BJ (cell line): ENCODE results near the gene PPAN. TPM values are rescaled to one million over a fixed set of nuclear protein-coding genes. Genes with fewer than 3 reads are reported as not detected.

ENCODE experiments used
- CTCF ChIA-PET: fragments of 350-600 bp; formaldehyde crosslinking; extraction: SDS; loops from one replicate; lab custom pipeline; 2021; ENCODE audit warnings: antibody characterized with exemption, inconsistent platforms; lab: Yijun Ruan, JAX
- POLR2A ChIA-PET: fragments of 300-600 bp; sonication (Branson Sonifier 250); formaldehyde crosslinking; extraction: SDS; loops from one replicate; lab custom pipeline; 2021; ENCODE audit warnings: antibody characterized with exemption; lab: Charles Lee
- DNase-seq: peaks from one replicate; pipeline ENCODE4 v3.0.0-alpha.2; 2011; ENCODE audit warnings: low read depth
- H3K27me3 ChIP-seq: 2 replicates; pipeline ENCODE4 v1.6.0; 2011; ENCODE audit warnings: low read length; ENCODE audit not compliant: control insufficient read depth, insufficient read depth
- H3K36me3 ChIP-seq: 2 replicates; pipeline ENCODE4 v1.5.1; 2011; ENCODE audit warnings: low read length; ENCODE audit not compliant: control insufficient read depth, insufficient read depth
- H3K4me3 ChIP-seq: 2 replicates; pipeline ENCODE4 v1.5.1; 2011; ENCODE audit warnings: low read depth, mild to moderate bottlenecking, control low read depth, low read length
- polyA plus RNA-seq: library from polyadenylated mRNA; depleted of rRNA; stranded (reverse); fragments of >200 nt; gene quantifications from 2 replicates; pipeline ENCODE4 v1.2.3, GENCODE V29; 2011
- TF ChIP-seq, protein P1 (sequence below): IDR thresholded peaks from 2 replicates; pipeline ENCODE4 v1.5.1; 2011; ENCODE audit warnings: low read depth, mild to moderate bottlenecking, control low read depth, inconsistent platforms, low read length, moderate library complexity; ENCODE audit not compliant: insufficient read depth

The PPAN gene
- polyA plus RNA-seq, 1 experiment = 18.1 TPM

- no peaks in the 10 kb centered on the region for H3K27me3 ChIP-seq
- H3K4me3 ChIP-seq = no peak overlapping the region
- ChIA-PET POLR2A (no interaction called here), CTCF (interaction anchor here (1.7 kb wide), 1 partner anchor 65 kb away, joined by 3 read pairs; no protein-coding TSS in a partner anchor)
- TF ChIP-seq, protein P1, sequence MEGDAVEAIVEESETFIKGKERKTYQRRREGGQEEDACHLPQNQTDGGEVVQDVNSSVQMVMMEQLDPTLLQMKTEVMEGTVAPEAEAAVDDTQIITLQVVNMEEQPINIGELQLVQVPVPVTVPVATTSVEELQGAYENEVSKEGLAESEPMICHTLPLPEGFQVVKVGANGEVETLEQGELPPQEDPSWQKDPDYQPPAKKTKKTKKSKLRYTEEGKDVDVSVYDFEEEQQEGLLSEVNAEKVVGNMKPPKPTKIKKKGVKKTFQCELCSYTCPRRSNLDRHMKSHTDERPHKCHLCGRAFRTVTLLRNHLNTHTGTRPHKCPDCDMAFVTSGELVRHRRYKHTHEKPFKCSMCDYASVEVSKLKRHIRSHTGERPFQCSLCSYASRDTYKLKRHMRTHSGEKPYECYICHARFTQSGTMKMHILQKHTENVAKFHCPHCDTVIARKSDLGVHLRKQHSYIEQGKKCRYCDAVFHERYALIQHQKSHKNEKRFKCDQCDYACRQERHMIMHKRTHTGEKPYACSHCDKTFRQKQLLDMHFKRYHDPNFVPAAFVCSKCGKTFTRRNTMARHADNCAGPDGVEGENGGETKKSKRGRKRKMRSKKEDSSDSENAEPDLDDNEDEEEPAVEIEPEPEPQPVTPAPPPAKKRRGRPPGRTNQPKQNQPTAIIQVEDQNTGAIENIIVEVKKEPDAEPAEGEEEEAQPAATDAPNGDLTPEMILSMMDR = no peak
- no peak for DNase-seq
- H3K36me3 ChIP-seq = peaks cover 16% of the 10 kb centered on the region
Observed at GRCh38 chr19:10092648-10093294, 13.4 kb upstream of the PPAN start.

DNA sequence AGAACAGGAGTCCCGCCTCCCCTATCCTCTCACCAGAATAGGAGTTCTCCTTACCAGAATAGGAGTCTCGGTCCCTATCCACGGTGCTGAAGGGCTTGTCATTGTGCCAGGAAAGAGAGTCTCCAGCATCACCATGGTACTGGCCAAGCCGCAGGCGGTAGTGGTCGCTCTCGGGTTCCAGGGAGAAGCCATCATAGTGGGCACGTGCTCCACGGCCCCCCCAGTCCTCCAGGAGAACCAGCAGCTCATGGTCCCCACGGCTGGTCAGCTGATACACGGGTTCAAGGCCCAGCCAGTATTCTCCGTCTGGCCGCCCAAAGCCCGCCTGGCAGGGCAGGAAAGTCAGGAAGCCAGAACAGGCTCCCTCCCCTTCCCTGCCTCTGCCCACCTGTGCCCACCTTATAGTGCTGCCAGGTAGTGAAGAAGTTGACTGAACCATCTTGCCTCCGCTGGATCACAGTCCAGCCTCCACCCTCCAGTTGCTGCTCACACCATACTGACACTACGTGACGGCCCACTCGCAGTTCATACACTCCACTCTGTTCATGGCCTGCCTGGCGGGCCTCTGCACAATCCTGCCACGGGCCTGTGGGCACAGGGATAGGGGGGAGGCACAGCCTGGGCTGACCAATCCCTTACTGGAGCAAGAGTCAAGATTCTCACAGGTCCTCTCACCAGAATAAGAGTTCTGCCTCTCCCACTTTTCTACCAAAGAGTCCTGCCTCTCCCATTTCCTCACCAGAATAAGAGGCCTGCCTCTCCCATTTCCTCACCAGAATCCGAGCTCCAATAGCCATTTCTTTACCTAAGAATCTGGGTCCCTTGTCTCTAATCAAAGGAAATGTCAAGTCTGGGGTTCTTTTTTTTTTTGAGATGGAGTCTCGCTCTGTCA, 12.6 kb upstream of the PPAN start:
- POLR2A ChIA-PET = no interaction called here
- TF ChIP-seq, protein P1 = no peak
- H3K36me3 ChIP-seq = peaks cover 16% of the 10 kb centered on the region
- CTCF ChIA-PET = interaction anchor here (1.7 kb wide), 1 partner anchor 66 kb away, joined by 3 read pairs; no protein-coding TSS in a partner anchor
- no peak for DNase-seq
- no peak overlapping the region for H3K4me3 ChIP-seq
- H3K27me3 ChIP-seq = no peaks in the 10 kb centered on the region

GRCh38 chr19:10095622-10095947, 10.6 kb upstream of the PPAN start:
- Histone ChIP-seq H3K27me3 (no peaks in the 10 kb centered on the region), H3K36me3 (peaks cover 8% of the 10 kb centered on the region), H3K4me3 (peak overlapping the region; percentile 32)
- TF ChIP-seq, protein P1 = no peak
- DNase-seq = no peak
- ChIA-PET POLR2A (interaction anchor here (0.6 to 1.3 kb wide), 2 partner anchors 25 to 146 kb away, joined by 3 to 5 read pairs; no protein-coding TSS in a partner anchor), CTCF (interaction anchor here (1.1 to 5.4 kb wide), 6 partner anchors 9 to 164 kb away, joined by 4 to 77 read pairs (median 5); partner anchors contain the start of gene MRPL4)

- CTCF ChIA-PET = interaction anchor here (0.6 to 5.4 kb wide), 10 partner anchors 9 to 294 kb away, joined by 3 to 77 read pairs (median 4); partner anchors contain the start of gene MRPL4
- Histone ChIP-seq H3K27me3 (no peaks in the 10 kb centered on the region), H3K36me3 (peaks cover 7% of the 10 kb centered on the region), H3K4me3 (peak overlapping the region; percentile 54)
- peak; percentile 50 for DNase-seq
- POLR2A ChIA-PET = interaction anchor here (0.6 to 1.3 kb wide), 2 partner anchors 24 to 145 kb away, joined by 3 to 5 read pairs; no protein-coding TSS in a partner anchor
- TF ChIP-seq, protein P1 = no peak
Observed at GRCh38 chr19:10095948-10096614, 10.1 kb upstream of the PPAN start.
